ENCODE data around the gene IRX4.
"Not testable (repeated sequence)": the region's sequence is repeated elsewhere in the genome, so short reads cannot be mapped to it uniquely, and the experiment has no call there.

Gene IRX4

DNA sequence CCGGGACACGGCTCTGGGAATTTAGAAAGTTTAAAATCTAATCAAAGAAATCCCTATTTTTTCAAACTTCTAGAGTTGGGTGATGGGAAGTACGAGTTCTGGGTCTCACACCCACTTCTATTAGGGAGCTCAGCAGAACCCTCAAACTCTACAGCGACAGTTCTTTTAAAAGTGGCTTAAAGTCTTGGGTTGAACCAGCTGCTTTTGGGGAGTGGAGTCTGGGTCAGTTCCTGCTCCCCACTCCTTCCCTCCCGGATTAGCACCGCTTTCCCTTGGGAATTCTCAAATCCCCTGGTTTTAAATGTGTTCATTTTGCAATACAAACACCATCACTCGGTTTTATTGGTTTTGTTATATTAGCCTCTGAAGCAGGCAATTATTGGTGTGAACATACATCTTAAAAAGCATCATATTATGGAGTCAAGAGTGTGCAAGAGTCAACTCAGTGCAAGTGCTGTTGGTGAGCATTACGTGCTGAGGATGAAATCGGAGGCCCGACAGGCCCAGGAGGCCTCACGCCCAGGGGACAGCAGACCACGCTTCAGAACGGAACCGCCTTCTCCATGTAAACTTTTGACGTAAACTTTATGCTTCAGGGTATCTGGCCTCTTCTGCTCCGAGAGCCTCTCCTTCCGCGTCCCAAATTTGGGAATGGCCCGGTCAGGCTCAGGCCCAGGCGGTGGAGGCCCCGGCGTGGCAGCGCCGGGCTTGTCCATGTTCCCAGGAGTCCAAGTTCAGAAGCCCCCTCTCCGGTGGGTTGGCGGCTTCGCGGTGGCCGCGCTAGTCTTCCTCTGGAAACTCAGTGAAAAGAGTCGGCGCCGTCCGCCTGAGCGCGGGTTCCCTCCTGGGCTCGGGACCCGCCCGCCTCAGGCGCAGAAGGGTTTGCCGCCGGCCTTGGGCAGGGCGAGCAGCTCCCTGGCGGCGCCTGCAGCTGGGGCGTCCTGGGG lies 5.3 kb downstream of the IRX4 start:
- no peak for DNase-seq (ENCODE audit: low spot score)

DNA sequence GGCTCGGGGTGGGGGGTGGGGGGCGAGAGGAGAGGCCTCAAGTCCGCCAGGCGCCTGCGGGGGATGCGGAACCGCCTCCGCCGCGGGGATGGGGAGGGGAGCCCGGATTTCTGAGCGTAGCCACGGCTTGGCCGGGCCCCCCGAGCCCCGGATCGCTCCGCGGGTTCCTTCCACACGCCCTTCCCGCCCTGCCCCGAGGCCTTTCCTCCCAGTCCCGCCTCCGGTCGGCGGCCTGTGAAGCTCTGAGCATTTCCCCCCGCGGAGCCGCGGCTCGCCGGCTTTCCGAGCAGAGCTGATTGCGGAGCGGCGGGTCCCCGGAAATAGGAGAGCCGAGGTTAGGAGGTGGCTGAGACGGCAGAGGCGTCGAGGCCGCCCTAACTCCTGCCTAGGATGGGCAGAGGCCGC lies 6.1 kb downstream of the IRX4 start:
- no peak for DNase-seq (ENCODE audit: low spot score)

DNA sequence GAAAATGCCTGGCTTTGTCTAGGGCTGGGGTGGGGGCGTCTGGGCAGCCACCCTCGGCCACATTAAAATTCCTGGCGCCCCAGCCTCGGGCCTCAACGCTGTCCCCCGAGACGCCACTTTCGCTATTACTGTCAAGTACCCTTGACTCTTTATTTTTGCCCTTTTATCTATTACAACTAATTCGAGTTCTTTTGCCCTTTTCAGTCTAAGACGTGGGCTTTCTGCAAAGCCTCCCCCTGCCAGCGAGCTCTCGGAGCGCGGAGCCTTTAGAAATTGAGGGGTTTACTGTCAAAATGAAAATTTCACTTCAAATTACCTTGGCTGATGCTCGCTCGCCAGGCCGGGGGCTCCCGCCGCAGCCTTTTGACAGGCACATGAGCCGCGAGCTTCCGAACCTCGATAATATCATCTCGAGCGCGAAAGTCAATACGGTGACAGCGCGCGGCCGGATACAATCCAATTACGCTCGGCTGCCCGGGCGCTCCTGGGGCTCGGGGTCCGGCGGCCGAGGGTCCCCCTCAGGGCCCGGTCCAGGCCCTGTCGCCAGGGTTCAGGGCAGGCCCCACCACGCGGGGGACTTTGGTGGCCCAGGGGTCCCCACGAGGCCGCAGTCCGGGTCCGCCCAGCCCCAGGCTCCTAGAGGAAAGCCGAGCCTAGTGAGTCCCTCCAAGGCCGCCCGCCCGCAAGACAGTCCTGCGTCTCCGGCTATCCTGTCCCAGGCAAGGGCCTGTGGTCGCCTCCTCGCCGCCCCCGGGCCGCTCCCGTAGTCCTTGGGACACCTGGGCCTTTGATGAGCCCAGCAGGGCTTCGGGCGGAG lies 6.7 kb downstream of the IRX4 start:
- no peak for DNase-seq (ENCODE audit: low spot score)

DNA sequence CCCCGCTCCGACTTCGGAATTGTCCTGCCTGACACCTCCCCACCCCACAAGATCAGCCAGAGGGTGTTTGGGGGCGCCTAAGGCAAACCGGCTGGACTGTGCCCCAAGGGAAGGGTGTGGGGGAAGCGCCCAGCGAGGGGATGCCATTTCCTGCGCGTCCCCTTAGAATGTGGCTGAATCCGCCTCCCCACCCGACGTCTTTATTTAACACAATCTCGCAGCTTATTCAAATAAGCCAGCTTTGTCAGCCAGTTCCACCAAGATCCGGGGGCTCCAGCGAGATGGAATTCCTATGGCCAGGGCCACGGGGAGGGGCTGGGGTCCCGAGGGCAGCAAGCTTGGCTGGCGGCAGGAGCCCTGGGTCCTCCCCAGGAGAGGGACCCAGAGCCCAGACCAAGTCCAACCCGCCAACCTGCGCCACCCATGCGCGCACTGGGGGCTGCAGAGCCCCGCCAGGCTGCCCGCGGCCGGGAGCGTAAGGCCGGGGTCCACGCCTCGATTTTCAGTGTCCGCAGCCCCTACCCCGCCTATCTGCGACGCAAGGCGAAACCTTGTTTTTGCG lies 7.4 kb downstream of the IRX4 start:
- no peak for DNase-seq (ENCODE audit: low spot score)

DNA sequence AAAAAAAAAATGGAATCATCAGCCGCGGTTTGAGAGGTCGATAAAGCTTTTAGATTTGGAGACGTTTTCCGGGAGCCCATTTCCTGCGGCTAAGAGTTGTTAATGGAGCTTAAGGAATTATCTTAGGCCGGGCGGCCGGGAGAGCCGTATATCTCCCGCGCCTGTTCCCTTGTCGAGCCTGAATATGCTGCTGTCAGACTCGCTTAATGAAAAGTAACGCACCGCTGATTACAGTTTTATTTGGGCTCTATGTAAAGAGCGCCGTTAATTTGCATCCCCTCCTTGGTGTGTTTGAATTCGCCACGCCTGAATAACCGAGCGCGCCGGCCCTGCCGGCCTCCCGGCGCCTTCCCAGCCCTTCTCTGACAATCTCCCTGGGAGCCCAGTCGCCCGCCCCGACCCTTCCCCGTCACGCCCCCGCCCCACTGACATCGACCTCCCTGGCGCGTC lies 7.9 kb downstream of the IRX4 start:
- no peak for DNase-seq (ENCODE audit: low spot score)

DNA sequence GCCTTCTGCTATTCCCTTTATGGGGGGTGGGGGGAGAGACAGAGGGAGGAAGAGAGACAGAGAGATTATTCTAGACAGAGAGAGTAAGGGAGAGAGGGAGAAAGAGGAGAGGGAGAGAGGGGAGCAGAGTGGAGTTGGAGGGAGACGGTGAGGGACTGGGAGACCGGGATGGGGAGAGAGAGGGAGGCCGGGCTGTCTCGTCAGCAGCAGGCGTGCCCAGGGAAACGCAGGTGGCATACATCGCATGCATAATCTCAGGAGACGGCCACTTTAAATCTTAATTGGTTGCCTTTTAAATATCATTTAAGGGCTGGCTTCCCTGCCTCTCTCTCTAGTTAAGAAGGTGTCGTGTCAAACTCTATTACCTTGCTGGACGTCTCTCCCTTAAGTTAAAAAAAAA lies 8.4 kb downstream of the IRX4 start:
- no peak for DNase-seq (ENCODE audit: low spot score)

DNA sequence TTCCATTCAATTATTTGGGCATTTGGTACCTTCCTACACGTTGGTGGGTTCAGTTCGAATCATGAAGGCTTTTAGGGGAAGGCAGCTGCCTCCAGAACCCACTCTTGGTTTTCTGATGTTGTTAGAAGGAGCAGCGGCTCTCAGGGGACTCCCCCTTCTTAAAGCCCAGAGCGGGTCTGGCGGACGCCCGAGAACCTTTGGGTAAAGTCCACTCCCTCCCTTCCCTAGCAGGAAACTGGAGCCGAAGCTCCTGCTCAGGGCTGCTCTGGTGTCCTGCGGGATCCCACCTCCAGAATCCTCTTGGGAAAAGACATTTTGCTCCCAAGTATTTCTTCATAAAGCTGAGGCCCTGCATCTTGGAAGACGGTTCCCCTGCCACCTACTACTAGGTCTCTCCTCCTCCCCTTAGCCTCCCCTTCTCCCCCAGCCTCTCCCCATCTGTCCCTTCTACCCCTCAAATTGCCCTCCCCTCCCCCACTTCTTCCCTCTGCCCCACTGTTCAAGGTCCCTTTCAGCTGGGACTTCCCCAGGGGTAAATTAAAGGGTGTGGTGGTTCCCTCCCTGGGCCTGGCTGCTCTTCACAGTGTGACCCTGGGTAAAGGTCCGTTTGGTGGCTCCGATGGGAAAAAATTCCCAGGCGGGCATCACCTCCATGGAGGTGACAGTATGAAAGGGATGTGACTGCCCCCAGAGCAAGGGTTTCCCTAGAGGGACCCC lies 9.3 kb downstream of the IRX4 start:
- DNase-seq (ENCODE audit: low spot score) = no peak

DNA sequence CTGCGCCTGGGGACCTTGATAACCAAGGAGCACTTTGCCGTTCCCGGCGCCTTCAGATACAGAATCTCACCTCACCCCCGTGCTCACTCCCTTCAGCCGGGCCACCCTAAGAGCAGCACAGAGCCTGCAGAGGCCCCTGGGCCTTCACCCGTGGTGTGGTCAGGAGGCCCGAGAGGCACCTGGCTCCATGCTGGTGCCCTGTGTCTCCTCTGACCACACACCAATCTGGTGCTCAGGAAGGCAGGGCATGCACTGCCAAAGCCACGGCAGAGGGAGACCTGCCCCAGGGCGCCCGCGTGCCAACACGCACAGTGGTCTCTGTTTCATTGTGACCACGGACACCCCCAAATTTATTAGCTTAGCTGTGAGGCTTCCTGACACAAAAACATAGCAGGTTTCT lies 11.3 kb downstream of the IRX4 start:
- no peak for DNase-seq (ENCODE audit: low spot score)

DNA sequence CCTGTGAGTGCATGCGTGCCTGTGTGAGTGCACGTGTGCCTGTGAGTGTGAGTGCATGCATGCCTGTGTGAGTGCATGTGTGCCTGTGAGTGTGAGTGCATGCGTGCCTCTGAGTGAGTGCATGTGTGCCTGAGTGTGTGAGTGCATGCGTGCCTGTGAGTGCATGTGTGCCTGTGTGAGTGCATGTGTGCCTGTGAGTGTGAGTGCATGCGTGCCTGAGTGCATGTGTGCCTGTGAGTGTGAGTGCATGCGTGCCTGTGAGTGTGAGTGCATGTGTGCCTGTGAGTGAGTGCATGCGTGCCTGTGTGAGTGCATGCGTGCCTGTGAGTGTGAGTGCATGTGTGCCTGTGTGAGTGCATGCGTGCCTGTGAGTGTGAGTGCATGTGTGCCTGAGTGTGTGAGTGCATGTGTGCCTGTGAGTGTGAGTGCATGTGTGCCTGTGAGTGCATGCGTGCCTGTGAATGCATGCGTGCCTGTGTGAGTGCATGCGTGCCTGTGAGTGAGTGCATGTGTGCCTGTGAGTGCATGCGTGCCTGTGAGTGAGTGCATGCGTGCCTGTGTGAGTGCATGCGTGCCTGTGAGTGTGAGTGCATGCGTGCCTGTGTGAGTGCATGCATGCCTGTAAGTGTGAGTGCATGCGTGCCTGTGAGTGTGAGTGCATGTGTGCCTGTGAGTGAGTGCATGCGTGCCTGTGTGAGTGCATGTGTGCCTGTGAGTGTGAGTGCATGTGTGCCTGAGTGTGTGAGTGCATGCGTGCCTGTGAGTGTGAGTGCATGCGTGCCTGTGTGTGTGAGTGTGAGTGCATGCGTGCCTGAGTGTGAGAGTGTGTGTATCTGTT lies 12.1 kb downstream of the IRX4 start:
- DNase-seq (ENCODE audit: low spot score) = not testable (repeated sequence)

DNA sequence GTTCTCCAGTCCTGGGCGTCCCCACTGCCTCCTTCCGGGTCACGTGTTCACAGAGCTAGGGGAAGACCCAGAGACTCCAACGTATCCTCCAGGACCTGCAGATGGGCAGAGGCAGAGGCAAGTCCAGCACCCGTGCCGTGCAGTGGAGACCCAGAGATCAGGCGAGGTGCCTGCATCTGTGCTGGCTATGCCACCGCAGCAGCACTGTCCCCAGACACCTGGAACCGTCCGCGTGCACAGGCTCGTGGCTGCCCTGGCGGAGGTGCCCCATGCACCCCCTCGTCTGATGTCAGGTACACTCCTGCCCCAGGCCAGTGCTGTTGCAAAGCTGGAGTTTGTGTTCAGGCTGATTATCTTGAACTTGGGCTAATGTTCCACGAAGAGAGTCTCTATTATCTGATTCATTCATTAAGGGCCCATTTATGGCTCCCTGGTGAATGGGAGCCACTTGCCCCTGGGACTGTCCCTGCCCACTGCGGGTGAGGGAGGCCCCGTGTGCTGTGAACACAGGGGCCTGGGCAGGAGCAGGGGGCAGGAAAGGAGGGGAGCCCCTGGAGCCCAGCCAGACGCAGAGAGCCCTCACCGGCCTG lies 13.7 kb downstream of the IRX4 start:
- DNase-seq (ENCODE audit: low spot score) = no peak

DNA sequence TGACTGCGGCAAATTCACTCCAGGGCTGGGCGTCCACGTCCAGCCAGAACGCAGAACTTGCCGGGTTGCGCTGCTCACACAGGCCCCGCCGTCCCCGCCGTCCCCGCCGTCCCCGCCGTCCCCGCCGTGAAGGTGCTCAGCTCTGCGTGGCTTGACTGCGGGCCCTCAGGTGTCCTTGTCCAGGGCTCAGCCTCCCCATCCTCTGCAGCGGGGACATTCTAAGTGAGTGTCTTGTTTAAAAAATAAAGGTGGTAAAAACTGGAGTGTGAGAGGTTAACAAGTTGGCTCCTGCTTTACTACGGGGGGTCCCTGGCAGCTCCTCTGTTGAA lies 14.9 kb downstream of the IRX4 start:
- DNase-seq (ENCODE audit: low spot score) = no peak

DNA sequence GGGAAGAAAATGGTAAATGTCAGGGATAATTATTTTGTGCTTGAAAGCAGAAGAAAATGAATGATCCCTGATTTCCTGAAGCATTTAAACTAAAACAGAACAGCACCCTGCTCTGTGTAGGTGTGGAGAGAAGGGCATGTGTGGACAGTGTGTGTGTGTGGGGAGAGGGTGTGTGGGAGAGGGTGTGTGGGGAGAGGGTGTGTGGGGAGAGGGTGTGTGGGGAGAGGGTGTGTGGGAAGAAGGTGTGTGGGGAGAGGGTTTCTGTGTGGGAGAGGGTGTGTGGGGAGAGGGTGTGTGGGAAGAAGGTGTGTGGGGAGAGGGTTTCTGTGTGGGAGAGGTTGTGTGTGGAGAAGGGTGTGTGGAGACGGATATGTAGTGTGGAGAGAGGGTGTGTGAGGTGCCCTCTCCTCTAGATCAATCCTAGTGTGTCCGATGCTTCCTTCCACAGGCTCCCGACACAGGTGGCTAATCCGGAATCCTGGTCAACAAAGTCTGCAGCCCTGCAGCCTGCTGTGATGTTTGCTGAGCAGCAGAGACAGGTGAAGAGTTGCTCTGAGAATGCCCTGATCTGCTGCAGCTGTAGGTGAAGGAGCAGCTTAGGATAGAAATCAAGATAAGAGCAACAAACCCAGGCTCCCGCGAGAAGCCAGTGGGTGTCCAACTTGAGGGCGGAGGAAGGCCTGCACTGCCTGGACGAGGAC lies 15.5 kb downstream of the IRX4 start:
- no peak for DNase-seq (ENCODE audit: low spot score)

DNA sequence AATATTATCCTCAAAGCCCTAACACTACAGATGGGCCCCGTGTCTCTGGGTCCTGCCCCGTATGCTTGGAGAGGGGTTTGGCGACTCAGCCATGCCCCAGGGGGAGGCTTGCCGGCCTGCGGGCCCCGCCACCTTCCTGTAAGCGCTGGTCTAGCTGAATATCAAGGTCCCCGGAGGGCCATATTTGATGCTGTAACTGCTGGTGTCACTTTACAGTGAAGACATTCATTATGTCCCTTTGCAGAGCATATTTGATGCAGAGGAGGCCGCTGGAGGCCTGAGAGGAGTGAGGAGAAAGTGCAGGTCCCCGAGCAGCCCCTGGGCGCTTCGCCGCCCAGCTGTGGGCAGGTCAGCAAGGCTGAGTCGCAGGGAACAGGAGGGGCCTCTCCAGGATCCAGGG lies 16.8 kb downstream of the IRX4 start:
- no peak for DNase-seq (ENCODE audit: low spot score)

DNA sequence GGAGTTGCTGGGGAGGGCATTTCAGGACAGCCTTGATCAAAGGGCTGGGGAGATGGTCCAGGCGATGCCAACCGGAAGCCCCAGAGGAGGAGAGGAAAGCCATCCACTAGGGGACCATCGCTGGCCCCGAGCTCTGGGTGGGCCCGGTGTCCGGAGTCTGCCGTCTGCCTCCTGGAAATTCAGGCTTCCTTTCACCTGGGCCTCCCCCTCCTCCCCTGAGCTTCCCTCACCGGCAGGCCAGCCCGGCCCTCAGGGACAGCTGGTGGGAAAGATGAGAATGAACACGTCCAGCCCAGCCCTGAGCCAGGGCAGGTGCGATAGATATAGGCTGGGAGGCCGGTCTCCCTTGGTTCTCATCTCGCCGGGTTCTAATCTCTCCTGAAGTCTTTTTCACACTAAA lies 17.2 kb downstream of the IRX4 start:
- DNase-seq (ENCODE audit: low spot score) = no peak

DNA sequence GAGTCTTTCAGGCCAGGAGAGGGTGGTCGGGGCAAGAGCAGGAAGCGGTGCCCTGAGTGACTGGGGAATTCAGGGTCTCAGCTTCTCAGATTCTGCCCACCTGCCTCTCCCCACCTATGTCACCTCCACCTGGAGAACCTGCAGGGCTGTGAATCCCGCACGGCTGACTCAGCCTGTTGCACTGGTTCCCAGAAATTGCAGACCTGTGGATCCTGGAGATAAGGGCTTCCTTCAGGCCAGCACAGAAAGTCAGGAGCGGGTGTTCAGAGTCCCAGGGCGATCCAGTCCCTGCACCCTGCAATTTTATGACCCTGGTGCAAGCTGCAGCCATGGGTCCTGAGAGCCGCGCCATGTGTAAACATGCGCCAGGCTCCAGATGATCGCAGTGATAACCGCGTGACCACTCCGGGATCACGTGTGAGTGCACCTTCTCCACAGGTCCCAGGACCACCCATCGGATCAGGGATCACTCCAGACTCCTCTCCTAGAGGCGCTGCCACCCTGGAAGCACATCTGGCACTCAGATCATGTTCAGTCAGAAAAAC lies 17.8 kb downstream of the IRX4 start:
- DNase-seq (ENCODE audit: low spot score) = no peak

DNA sequence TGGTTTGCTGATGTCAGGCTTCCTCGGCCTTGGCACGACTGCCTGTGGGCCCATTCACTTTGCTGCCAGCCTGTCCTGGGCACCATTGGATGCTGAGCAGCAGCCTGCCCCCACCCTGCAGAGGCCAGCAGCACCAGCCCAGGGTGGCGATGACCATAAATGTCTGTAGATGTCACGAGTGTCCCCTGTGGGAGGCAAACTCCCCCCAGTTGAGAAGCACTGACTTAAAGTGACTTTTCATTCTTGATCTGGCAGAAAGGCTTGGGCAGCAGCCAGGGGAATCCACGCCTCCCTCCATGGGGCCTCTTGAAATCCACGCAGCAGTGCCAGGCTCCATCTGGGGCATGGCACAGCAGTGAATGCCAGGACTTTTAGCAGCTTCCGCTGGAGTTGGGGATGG lies 21.8 kb downstream of the IRX4 start:
- DNase-seq (ENCODE audit: low spot score) = peak; percentile 78

DNA sequence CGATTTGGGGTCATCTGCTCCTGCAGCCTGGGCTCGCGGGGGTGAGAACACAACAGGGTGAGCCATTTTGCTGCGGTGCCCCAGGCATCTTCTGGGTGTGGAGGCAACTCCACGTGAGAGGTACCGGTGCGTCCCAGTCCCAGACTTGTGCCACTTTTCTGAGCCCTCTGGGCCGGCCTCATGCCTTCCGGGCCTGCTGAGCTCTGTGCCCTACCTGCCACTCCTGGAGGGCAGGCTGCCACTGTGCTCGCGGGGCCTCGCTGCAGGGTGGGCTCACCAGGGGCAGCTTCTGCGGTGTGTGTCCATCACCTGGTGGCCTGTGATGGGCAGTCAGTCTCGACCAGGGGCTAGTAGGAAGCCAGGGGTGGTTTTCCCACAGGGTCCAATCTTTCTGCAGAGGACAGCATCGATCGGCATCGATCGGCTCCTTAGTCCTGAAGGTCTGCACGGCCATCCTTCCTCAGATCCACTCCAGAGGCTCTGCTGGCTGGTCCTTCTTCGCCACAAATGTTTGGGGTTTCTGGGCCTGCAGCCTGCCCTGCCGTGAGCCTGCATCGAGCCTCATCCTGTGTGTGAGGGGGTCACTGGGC lies 22.6 kb downstream of the IRX4 start:
- DNase-seq (ENCODE audit: low spot score) = no peak

DNA sequence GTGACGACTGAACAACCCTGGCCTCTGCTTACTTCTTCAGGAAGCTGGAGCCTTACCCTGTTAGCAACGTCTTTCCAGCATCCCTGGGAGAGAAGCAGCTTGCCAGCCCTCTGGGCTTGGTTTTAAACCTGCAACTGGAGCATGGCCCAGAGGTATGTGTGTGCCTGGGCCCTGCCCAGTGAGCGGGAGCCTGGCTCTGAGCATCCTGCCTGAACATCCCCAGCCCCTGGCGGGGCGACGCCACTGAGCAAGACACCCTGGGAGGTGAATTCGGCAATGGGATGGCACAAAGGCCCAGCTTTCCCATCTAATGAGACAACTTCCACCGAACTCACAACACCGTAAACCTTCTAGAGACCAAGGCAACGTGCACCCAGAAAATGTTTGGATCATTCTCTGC lies 23.6 kb downstream of the IRX4 start:
- no peak for DNase-seq (ENCODE audit: low spot score)

DNA sequence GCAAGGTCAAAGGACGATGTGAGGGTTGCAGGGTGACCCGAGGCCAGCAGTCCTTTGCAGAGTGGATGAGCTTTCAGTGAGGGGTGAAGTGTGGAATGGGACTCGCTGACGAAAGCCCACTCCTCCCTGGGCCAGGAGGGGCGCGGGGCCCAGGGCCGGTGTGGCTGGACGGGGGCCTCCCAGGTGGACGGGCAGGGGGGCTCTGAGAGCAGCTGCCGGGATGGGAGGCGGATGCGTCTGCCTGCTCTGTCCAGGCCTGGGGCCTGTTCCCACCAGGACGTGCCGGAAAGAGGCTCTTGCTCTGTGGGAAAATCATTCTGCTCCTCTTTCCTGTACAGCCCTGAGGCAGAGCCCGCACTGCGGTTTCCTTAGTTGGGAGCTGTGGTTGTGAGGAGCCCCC lies 24.3 kb downstream of the IRX4 start:
- DNase-seq (ENCODE audit: low spot score) = no peak

DNA sequence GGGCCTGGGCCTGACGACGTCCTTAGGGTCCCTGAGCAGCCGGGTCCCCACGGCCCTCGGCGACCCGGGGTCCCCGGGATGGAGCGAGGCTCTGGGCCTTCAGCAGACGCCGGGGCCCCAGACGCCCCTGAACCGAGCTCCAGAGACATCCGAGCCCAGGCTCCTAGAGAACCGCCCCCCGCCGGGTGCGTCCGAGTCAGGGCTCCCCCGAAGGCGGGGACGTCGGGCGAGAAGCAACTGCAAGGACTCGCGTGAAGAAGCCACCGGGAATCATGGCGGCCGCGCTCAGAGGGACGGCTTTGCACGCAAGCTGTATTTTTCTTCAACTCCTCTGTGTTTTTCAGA lies 25.5 kb downstream of the IRX4 start:
- no peak for DNase-seq (ENCODE audit: low spot score)
